ENCODE results near the gene SLC12A9.
"Not testable (repeated sequence)": the region's sequence is repeated elsewhere in the genome, so short reads cannot be mapped to it uniquely, and the experiment has no call there.

SLC12A9 gene

GRCh38 chr7:100897772-100898454 lies 45.4 kb downstream of the SLC12A9 start:
- DNase-seq (ENCODE audit: low read depth): no peak

GRCh38 chr7:100899432-100899831 lies 46.9 kb downstream of the SLC12A9 start:
- no peak for DNase-seq (ENCODE audit: low read depth)

GRCh38 chr7:100900978-100901377 lies 48.5 kb downstream of the SLC12A9 start:
- no peak for DNase-seq (ENCODE audit: low read depth)

- no peak for DNase-seq (ENCODE audit: low read depth)
Observed at GRCh38 chr7:100901921-100902332, 49.4 kb downstream of the SLC12A9 start.

- DNase-seq (ENCODE audit: low read depth): no peak
Observed at GRCh38 chr7:100902638-100903037, 50.1 kb downstream of the SLC12A9 start.

- DNase-seq (ENCODE audit: low read depth): no peak
Observed at GRCh38 chr7:100908512-100908911, 56.0 kb downstream of the SLC12A9 start.

GRCh38 chr7:100910443-100910842 lies 57.9 kb downstream of the SLC12A9 start:
- DNase-seq (ENCODE audit: low read depth): not testable (repeated sequence)

GRCh38 chr7:100911484-100911883 lies 59.0 kb downstream of the SLC12A9 start:
- no peak for DNase-seq (ENCODE audit: low read depth)

GRCh38 chr7:100914208-100914878 lies 61.8 kb downstream of the SLC12A9 start:
- DNase-seq (ENCODE audit: low read depth): no peak

GRCh38 chr7:100914879-100915447 lies 62.5 kb downstream of the SLC12A9 start:
- DNase-seq (ENCODE audit: low read depth): no peak
